Activated CD8-positive, alpha-beta memory T cell treated with anti-CD3 and anti-CD28 coated beads, Interleukin-2, amount 50 U/mL, for 4 hours (primary cell): Measurements from ENCODE around the gene SCLY.
A peak's percentile ranks its signal among the peaks of the same experiment; 100 is the strongest.

Source experiments
- DNase-seq: peaks from one replicate; pipeline ENCODE4 v3.0.0-alpha.2; 2020

Gene SCLY

GRCh38 chr2:238098901-238099713 lies 38.3 kb downstream of the SCLY start:
- DNase-seq, result peak; percentile 8

- peak; percentile 9 for DNase-seq
Measured at GRCh38 chr2:238099714-238100048, 38.9 kb downstream of the SCLY start.

- DNase-seq, result peak; percentile 14
Measured at GRCh38 chr2:238100049-238100820, 39.4 kb downstream of the SCLY start, which contains the start of gene ESPNL. ESPNL (plus strand) TSS chr2:238100340; CDS start chr2:238100420, 80 bp downstream.

GRCh38 chr2:238100821-238101771 lies 40.3 kb downstream of the SCLY start:
- DNase-seq, result peak; percentile 11

- DNase-seq, result peak; percentile 12
Measured at GRCh38 chr2:238101891-238102841, 41.4 kb downstream of the SCLY start.

- DNase-seq, result peak; percentile 5
Measured at GRCh38 chr2:238102865-238103264, 42.1 kb downstream of the SCLY start.

GRCh38 chr2:238103465-238104225 lies 42.8 kb downstream of the SCLY start:
- peak; percentile 9 for DNase-seq

GRCh38 chr2:238104226-238104690 lies 43.5 kb downstream of the SCLY start:
- peak; percentile 10 for DNase-seq

- peak; percentile 5 for DNase-seq
Measured at GRCh38 chr2:238104691-238105371, 44.0 kb downstream of the SCLY start.

- DNase-seq, result peak; percentile 9
Measured at GRCh38 chr2:238105506-238106338, 44.9 kb downstream of the SCLY start.

- DNase-seq, result peak; percentile 13
Measured at GRCh38 chr2:238106339-238106697, 45.5 kb downstream of the SCLY start.

GRCh38 chr2:238106698-238107524 lies 46.1 kb downstream of the SCLY start:
- peak; percentile 3 for DNase-seq

- DNase-seq, result no peak
Measured at GRCh38 chr2:238107525-238108422, 47.0 kb downstream of the SCLY start.

- DNase-seq, result no peak
Measured at GRCh38 chr2:238108423-238109183, 47.8 kb downstream of the SCLY start.

- DNase-seq, result no peak
Measured at GRCh38 chr2:238113611-238114010, 52.8 kb downstream of the SCLY start.

GRCh38 chr2:238114331-238114841 lies 53.6 kb downstream of the SCLY start:
- DNase-seq, result no peak
